ENCODE results near the gene CWC22.

GRCh38 chr2:180001726-180002125 is 5.4 kb downstream of the CWC22 start:
- no peak for TF ChIP-seq SUZ12 (IDR thresholded peaks at IDR 0.05; ENCODE audit: extremely low read depth, insufficient read depth, insufficient read length)
- TF ChIP-seq YY1 (IDR thresholded peaks at IDR 0.05; ENCODE audit: insufficient read depth, insufficient read length), result no peak
- no peak for TF ChIP-seq ZNF274 (IDR thresholded peaks at IDR 0.05; ENCODE audit: low read depth, low read length)
